Activated CD4-positive, alpha-beta T cell treated with anti-CD3 and anti-CD28 coated beads for 24 hours (primary cell): Measurements from ENCODE around the gene NUDT7.

ENCODE experiments used
- DNase-seq, 2 donors: peaks; one replicate each; pipeline ENCODE4 v3.0.0-alpha.2; 2020; ENCODE audit warnings: low read depth in 2 of 2

Gene NUDT7

DNA sequence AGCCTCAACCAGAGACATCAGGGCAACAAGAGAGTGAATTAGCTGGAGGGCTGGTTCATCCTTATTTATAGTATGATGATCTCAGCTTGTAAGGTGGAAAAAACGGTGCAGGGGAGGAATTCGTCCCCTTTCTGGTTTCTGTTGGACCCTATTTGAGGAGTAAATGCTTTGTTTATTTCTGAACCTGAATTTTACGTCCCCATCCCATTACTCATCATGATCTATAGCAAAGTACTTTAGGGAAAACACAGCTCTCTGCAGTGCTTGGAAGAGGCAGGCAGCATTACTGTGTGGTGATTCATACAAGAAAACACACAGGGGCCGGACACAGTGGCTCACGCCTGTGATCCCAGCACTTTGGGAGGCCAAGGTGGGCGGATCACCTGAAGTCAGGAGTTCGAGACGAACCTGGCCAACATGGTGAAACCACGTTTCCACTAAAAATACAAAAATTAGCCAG, 58.1 kb downstream of the NUDT7 start:
- no peak for DNase-seq

GRCh38 chr16:77781091-77781490, 58.8 kb downstream of the NUDT7 start:
- no peak for DNase-seq

GRCh38 chr16:77782694-77783093, 60.4 kb downstream of the NUDT7 start:
- DNase-seq, result no peak

GRCh38 chr16:77784441-77785372, 62.4 kb downstream of the NUDT7 start:
- DNase-seq, result no peak

- DNase-seq, result no peak
Measured at GRCh38 chr16:77785373-77785764, 63.1 kb downstream of the NUDT7 start.

DNA sequence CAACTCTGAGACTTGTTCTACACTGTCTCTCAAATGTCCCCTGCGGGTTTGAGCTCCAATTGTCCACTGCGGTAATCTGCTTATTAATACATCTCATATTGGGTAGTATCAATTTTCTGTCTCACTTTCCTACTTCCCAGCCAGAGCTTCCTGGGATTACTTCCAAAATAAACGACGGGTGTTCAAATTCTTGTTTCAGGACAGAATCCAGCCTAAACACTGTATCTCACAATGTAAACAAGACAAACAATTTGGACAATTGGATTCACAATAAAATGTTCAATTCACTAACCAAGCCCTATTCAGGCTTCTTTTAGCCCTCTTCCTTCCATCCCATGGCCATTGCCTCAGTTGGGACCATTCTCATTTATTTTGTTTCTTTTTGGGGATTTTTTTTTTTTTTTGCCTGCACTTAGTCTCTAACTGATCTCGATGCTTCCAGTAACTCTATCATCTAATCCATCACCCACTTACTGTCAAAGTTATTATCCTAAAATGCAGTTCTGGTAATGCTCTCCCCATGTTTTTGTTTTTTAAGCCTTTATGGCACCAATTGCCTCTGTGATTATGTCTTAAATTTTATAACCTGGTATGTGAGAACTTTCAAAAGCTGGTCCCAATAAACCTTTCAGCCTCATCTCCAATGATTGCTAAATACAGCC, 64.0 kb downstream of the NUDT7 start:
- DNase-seq, result no peak

- no peak for DNase-seq
Measured at GRCh38 chr16:77787452-77787851, 65.1 kb downstream of the NUDT7 start.

DNA sequence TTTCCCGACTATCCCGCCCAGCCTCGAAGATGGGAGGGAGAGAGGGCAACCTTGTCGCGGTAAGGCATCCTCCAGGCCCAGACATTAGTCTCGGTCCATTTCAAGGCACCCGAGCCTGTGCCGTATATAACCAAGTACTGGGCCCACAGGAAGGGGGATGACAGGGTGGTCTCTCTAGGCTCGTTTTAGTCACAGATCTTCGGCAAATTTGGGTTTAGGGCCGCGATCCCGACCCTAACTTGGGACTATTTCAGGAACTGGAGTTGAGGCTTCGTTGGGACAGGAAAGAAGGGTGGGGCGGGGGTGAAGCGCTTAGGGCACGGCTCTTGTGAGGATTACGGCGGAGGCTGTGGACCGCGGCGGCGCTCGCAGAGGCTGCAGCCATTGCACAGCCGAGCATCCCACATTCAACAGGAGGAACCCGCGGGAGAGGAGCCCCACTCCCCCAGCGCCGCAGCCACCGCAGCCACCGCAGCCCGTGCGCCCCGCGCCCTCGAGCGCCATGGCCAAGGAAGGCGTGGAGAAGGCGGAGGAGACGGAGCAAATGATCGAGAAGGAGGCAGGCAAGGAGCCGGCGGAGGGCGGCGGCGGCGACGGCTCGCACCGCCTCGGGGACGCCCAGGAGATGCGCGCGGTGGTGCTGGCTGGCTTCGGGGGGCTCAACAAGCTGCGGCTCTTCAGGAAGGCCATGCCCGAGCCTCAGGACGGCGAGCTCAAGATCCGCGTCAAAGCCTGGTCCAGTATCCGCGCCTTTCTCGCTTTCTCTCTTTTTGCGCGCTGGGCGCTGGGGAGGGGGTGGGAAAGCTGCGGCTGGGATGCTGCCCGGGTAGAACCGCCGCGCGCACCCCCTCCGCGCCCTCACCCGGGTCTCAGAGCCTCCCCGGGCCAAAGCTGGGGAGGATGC, 66.1 kb downstream of the NUDT7 start, which contains the start of gene VAT1L:
Gene VAT1L (plus strand): TSS at position 384 of the 904 bp plus-strand sequence. CDS start 119 bp downstream, at position 503.
- no peak for DNase-seq

GRCh38 chr16:77789085-77790008, 67.0 kb downstream of the NUDT7 start:
- DNase-seq, result no peak

DNA sequence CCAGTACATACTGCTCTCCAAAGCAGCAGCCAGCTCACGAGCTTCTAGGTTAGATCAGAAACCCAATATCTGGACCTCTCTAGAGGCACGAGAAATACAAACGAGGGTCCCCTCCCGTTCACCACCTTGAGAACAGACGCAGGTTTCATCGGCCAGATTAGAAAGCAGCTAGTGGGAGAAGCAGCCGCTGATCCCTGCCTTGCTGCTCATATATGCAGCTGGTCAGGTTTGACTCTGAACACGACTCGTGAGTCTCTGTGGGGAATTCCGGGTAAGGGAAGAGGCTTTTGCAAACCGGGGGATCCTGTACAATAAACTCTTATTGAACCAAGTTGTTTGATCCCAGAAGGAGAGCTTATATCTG, 67.7 kb downstream of the NUDT7 start:
- no peak for DNase-seq

DNA sequence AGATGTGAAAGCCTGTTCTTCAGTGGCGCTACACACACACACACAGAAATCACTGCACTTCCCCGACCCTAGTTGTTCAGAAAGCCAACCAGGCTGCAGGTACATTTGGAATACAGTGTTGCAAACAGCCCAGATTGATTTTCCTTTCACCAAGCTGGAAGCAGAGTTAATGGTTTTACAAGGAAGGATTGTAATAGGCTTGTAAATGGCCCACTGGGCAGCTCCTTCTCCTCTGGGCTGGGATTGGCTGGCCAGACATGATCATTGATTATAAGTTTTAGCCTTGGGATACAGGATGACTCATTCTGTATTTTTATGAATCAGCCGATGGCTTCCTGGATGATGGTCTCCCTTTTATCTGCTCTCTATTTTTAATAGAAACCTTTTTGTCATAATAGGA, 68.6 kb downstream of the NUDT7 start:
- DNase-seq, result no peak
